SK-N-SH treated with all-trans-retinoic acid at 6 μM for 48 hours (cell line): ENCODE data around the gene GPR156.

Source experiments
- ARNTL ChIP-seq: fragments of 450-650 bp; formaldehyde crosslinking; IDR thresholded peaks from 2 replicates; pipeline ENCODE4 v1.5.0; 2020; ENCODE audit warnings: low read depth, mild to moderate bottlenecking, moderate library complexity, borderline replicate concordance
- CSDC2 ChIP-seq: fragments of 250-450 bp; sonication (Bioruptor Pico); IDR thresholded peaks from 2 replicates; pipeline ENCODE4 v1.5.0; 2020; ENCODE audit warnings: mild to moderate bottlenecking, moderate library complexity
- ISL1 ChIP-seq: fragments of 250-450 bp; sonication (Bioruptor Pico); IDR thresholded peaks from 2 replicates; pipeline ENCODE4 v2.1.2; 2022; ENCODE audit warnings: mild to moderate bottlenecking, moderate library complexity
- PATZ1 ChIP-seq: fragments of 250-450 bp; sonication (Bioruptor Pico); IDR thresholded peaks from 2 replicates; pipeline ENCODE4 v1.8.0; 2020; ENCODE audit warnings: mild to moderate bottlenecking, moderate library complexity, borderline replicate concordance
- PPARA ChIP-seq: fragments of 250-450 bp; sonication (Bioruptor Pico); IDR thresholded peaks from 2 replicates; pipeline ENCODE4 v1.5.0; 2020; ENCODE audit warnings: mild to moderate bottlenecking, borderline replicate concordance
- RARB ChIP-seq: fragments of 250-450 bp; sonication (Bioruptor Pico); IDR thresholded peaks from 2 replicates; pipeline ENCODE4 v1.8.0; 2021; ENCODE audit warnings: mild to moderate bottlenecking, moderate library complexity
- SNAI2 ChIP-seq: fragments of 250-450 bp; sonication (Bioruptor Pico); IDR thresholded peaks from 2 replicates; pipeline ENCODE4 v1.5.0; 2020; ENCODE audit warnings: mild to moderate bottlenecking, moderate library complexity
- TCF4 ChIP-seq: fragments of 250-450 bp; sonication (Bioruptor Pico); IDR thresholded peaks from 2 replicates; pipeline ENCODE4 v1.8.0; 2021; ENCODE audit warnings: mild to moderate bottlenecking, moderate library complexity, borderline replicate concordance
- TOX ChIP-seq: fragments of 250-450 bp; sonication (Bioruptor Pico); IDR thresholded peaks from 2 replicates; pipeline ENCODE4 v1.8.0; 2021; ENCODE audit warnings: mild to moderate bottlenecking, moderate library complexity, borderline replicate concordance
- ZC3H10 ChIP-seq: fragments of 250-450 bp; sonication (Bioruptor Pico); IDR thresholded peaks from 2 replicates; pipeline ENCODE4 v1.5.1; 2021; ENCODE audit warnings: mild to moderate bottlenecking, moderate library complexity

DNA sequence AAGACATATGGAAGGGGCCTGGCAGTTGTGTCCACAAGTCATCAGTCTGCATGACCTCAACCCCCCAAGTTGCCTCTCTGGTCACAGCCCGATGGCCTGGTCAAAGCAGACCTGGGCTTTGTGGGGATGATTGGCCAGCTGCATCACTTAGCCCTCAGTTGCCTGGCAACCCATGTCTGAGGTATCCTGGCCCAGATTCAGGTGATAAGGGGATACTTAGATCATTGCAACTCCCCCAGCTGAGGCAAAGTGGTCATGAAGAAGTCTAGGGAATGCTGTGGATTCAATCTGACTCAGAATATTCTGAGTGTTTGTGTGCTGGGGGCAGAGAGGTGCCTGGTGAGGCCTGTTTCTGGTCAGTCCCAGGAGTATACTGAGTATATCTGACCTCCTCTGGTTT is 5.0 kb downstream of the GPR156 start:
- no peak for TF ChIP-seq ARNTL
- TF ChIP-seq TCF4 (CRISPR knock-in tag) = no peak
- no peak for TF ChIP-seq PATZ1
- no peak for TF ChIP-seq PPARA (CRISPR knock-in tag)
- TF ChIP-seq TOX (CRISPR knock-in tag) = no peak
- no peak for TF ChIP-seq ISL1 (CRISPR knock-in tag)
- TF ChIP-seq CSDC2 (CRISPR knock-in tag) = no peak
- TF ChIP-seq ZC3H10 (CRISPR knock-in tag) = no peak
- no peak for TF ChIP-seq SNAI2 (CRISPR knock-in tag)
- TF ChIP-seq RARB (CRISPR knock-in tag) = no peak
